T follicular helper cell (primary cell): ENCODE measurements around the gene METTL2A.
A peak's percentile ranks its signal among the peaks of the same experiment; 100 is the strongest.
"Not testable (repeated sequence)": the region's sequence is repeated elsewhere in the genome, so short reads cannot be mapped to it uniquely, and the experiment has no call there.

Experiments used
- DNase-seq: peaks from one replicate; pipeline ENCODE4 v3.0.0-alpha.2; 2020; ENCODE audit warnings: low read depth
- total RNA-seq, 2 experiments: gene quantifications; one replicate each; lab custom pipeline; 2026; lab: John Stamatoyannopoulos, UW

Gene METTL2A
- total RNA-seq: 25.7 to 56.6 reads per million in 2 experiments

- DNase-seq: peak; percentile 79
Measured at GRCh38 chr17:62423647-62424461, at the start of gene METTL2A. Gene METTL2A (plus strand): TSS chr17:62423897. CDS start chr17:62423903, 6 bp downstream.

GRCh38 chr17:62380253-62380652 is 43.4 kb upstream of the METTL2A start, which contains the start of gene EFCAB3:
Gene EFCAB3 (plus strand): TSS chr17:62380553. CDS start chr17:62382980, 2,427 bp downstream.
- no peak for DNase-seq

DNA sequence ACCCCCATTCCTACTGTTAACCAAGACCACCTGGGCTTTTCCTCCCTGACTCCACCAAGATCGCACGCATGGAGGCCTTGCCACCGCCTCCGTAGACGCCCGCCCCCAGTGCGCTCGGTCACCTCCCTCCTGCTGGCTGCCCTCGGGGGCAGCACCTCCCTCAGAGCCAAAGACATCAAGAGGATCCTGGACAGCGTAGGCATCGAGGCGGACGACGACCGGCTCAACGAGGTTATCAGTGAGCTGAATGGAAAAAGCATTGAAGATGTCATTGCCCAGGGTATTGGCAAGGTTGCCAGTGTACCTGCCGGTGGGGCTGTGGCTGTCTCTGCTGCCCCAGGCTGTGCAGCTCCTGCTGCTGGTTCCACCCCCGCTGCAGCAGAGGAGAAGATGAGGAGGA is 42.1 kb upstream of the METTL2A start:
- DNase-seq: no peak

GRCh38 chr17:62388856-62389255 is 34.8 kb upstream of the METTL2A start:
- no peak for DNase-seq

- DNase-seq: no peak
Measured at GRCh38 chr17:62392908-62393307, 30.8 kb upstream of the METTL2A start.

DNA sequence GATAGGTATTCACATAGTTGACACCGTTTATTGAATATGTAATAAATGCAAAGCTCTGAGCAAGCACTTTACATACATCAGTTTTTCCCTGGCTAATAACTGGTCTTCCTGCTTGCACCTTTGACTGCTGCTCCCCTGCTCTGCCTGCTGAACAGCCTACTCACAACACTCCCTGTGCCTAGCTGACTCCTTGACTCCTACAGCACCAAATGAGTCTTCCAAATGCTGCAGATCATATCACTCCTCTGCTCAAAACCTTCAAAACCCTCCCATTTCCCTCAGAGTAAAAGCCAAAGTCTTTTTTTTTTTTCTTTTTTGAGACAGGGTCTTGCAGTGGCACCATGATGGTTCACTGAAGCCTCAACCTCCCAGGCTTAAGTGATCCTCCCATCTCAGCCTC is 24.8 kb upstream of the METTL2A start:
- DNase-seq: no peak

DNA sequence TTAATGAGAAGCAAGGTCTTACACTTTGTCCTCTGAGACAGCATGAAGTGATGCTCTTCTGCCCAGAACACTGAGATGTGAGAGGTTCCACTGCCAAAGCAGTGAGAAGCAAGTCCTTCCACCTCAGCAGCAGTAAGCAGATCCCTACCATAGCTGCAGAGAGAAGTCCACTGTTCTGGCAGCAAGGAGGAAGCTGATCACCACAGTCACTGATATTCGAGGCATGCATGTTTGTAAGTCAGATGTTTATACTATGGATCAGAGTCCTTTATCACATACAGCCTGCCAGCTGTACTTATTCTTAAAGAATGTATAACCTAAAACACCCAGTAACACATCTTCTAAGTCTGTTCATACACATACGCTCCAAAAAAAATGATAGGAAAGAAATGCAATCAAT is 18.2 kb upstream of the METTL2A start:
- no peak for DNase-seq

- DNase-seq: not testable (repeated sequence)
Measured at GRCh38 chr17:62413090-62413489, 10.6 kb upstream of the METTL2A start.

GRCh38 chr17:62426214-62426613 is 2.5 kb downstream of the METTL2A start:
- DNase-seq: not testable (repeated sequence)

GRCh38 chr17:62435251-62435650 is 11.6 kb downstream of the METTL2A start:
- DNase-seq: not testable (repeated sequence)

GRCh38 chr17:62441181-62441580 is 17.5 kb downstream of the METTL2A start:
- not testable (repeated sequence) for DNase-seq

- no peak for DNase-seq
Measured at GRCh38 chr17:62444063-62444462, 20.4 kb downstream of the METTL2A start.

GRCh38 chr17:62445791-62446190 is 22.1 kb downstream of the METTL2A start:
- DNase-seq: not testable (repeated sequence)

DNA sequence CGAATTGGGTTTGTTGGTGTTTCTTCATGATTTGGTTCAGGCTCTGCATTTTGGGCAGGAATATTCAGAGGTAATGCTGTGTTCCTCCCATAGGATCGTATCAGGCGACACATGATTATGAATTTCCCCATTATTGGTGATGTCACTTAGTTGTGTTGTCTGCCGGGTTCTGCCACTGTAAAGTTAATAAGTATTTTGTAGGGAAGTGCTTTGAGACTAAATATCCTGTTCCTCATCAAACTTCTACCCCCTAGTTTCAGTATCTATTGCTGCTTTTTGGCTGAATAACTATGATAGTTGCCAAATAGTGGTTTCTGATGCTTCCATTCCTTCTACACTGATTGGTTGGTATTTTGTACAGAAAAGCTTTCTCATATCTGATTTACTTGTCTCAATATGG is 28.5 kb downstream of the METTL2A start:
- DNase-seq: not testable (repeated sequence)

DNA sequence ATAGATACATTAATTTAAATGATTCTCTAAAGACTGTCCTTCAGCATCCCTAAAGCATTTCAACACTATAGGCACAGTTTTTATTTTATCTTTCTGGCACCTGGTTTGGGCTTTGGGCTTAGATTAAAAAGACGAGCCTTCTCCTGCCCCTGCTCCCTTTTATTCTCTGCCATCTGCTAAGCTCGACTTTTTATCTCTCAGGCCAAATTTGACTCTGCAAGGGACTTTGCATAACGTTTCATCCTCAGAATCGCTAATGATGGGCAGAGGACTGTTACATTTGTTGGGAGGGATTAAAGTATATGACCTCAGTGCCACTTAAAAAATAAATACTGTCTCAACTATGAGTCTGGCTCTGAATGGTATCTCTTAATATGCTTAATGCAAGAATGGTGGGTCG is 29.3 kb downstream of the METTL2A start:
- DNase-seq: not testable (repeated sequence)

- not testable (repeated sequence) for DNase-seq
Measured at GRCh38 chr17:62453656-62454055, 30.0 kb downstream of the METTL2A start.

- not testable (repeated sequence) for DNase-seq
Measured at GRCh38 chr17:62454111-62454510, 30.4 kb downstream of the METTL2A start.

- DNase-seq: no peak
Measured at GRCh38 chr17:62456016-62456415, 32.3 kb downstream of the METTL2A start.

DNA sequence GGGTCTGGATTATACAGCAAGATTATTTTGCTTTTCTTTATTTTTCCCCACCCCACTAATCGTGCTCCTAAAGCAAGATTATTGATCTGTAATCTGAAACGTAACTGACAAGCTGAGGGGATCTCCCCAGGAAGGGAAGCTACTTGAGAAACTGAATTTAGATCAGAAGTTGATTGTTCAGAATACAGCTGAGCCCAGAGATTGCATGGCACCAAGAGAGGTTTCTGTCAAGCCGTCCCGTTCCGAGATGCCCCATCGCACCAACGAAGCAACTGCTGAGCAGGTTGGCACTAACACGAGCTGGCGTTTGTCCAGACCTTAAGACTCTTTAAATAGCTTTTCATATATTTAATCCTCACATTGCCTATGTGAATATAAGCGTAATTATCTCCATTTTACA is 34.8 kb downstream of the METTL2A start:
- DNase-seq: not testable (repeated sequence)

DNA sequence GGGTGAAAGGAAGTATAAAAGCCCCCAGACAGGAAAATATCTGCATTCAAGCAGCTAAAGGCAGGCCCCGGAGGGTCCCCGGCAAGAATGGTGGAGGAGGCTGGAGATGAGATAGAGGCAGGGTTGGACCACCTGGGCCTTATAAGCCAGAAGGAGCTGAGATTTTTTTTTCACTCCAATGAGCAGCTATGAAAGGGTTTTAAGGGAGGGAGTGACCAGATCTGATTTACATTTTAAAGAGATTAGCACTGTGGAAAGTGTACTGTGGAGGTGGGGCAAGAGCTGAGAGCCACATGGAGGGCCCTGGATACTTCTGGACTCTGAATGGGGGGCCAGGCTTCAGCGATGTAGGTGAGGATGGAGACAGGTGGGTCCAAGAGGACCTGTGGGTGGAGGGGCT is 40.7 kb downstream of the METTL2A start:
- not testable (repeated sequence) for DNase-seq

GRCh38 chr17:62465271-62465670 is 41.6 kb downstream of the METTL2A start:
- not testable (repeated sequence) for DNase-seq

GRCh38 chr17:62470666-62471379 is 47.1 kb downstream of the METTL2A start:
- peak; percentile 55 for DNase-seq

DNA sequence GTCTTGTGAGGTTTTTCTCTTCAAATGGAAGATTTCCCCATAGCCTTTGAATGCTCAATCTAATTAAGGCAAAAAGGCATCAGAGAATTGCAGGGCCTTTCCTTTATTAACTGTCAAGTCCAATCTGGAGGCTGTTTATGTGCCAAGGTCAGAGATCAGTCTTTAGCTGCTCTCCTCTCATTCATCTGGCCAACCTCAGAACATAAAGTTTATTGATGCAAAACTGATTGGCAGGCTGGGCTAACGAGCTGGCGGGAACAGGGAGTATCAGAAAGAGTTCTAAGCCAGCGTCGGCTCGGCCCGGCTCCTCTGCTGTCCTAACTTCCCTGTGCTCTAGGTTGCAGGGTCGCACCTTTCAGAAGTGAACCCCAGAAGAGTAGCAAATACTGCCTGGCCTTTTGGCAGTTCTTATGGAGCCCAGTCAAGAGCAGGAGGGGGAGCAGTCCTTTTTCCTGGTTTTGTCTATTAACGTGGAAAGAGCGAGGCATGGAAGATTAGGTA is 47.7 kb downstream of the METTL2A start:
- not testable (repeated sequence) for DNase-seq
